Measurements from ENCODE around the gene PGA5.

Gene PGA5

DNA sequence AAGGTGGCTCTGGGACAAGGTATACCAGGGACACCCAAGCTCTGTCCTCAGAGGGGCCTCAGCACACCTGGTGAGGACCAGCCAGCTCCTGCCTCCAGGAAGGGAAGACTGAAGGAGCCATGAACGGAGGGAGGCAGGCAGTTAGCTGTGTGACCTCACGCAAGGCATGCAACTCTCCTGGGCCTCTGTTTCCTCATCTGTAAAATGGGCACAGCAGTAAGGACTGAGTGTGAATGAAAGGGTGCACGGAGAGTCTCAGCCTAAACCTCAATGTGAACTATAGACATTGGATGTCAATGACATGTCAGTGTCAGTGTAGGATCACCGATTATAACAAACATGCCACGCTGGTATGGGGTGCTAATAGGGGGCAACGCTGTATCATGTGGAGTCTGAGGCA lies 18.4 kb downstream of the PGA5 start:
- H4K8ac ChIP-seq (ENCODE audit: low read depth, low read length), result no peak overlapping the region
- H3K79me1 ChIP-seq (ENCODE audit: low read depth, low read length), result no peaks in the 10 kb centered on the region

DNA sequence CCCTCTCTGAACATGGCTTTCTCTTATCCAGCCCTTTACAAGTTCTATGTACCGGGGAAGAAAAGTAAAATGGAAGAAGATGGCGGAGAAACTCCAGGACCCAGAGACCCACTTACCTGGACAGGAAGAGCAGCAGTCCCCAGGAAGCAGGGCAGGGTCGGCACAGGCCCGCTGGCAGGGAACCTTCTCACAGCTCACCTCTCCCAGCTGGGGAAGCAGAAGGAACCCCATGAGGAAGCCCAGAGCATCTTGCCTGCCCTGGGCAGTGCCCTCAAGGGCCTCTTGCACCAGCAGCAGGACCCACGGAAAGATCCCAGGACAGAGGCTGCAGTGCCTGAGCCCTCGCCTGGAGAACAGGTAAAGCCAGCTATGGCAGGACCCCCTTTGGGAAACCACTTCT lies 23.4 kb downstream of the PGA5 start:
- Histone ChIP-seq H3K18ac (ENCODE audit: low read length) (no peak overlapping the region), H2AK5ac (ENCODE audit: low read depth, low read length) (no peak overlapping the region), H2BK12ac (ENCODE audit: low read length) (no peak overlapping the region), H2BK120ac (ENCODE audit: low read depth, low read length) (no peak overlapping the region), H2BK15ac (ENCODE audit: low read length) (no peak overlapping the region), H3K4me1 (ENCODE audit: control insufficient read depth in 2 of 2, insufficient read depth in 1 of 2, low read depth in 1 of 2, low read length in 2 of 2) (no peaks in the 10 kb centered on the region), H3K36me3 (replicated peaks in 1 of 2; ENCODE audit: control insufficient read depth in 2 of 2, insufficient read depth in 2 of 2, low read length in 2 of 2) (peaks cover 0 to 26% of the 10 kb centered on the region in 2 donors), H3K4me2 (ENCODE audit: insufficient read depth, low read length, poor library complexity, severe bottlenecking) (no peak overlapping the region), H4K91ac (ENCODE audit: low read depth, low read length, poor library complexity) (no peak overlapping the region), H2BK5ac (ENCODE audit: low read length) (no peak overlapping the region), H2AFZ (ENCODE audit: low read length) (no peak overlapping the region), H3K9ac (ENCODE audit: low read depth, low read length, poor library complexity) (no peak overlapping the region), H4K8ac (ENCODE audit: low read depth, low read length) (no peak overlapping the region), H3K4ac (ENCODE audit: low read length) (no peak overlapping the region), H3K9me3 (replicated peaks in 1 of 2; ENCODE audit: control insufficient read depth in 2 of 2, insufficient read depth in 1 of 2, low read depth in 1 of 2, low read length in 2 of 2) (no peaks in the 10 kb centered on the region), H3K23ac (ENCODE audit: low read depth, low read length, poor library complexity) (no peak overlapping the region), H3K4me3 (ENCODE audit: low read length in 2 of 2) (peak overlapping the region in 1 of 2 donors; percentile 54), H3K79me1 (ENCODE audit: low read depth, low read length) (no peaks in the 10 kb centered on the region), H3K14ac (ENCODE audit: low read length) (no peak overlapping the region), H3K27me3 (ENCODE audit: control insufficient read depth in 3 of 3, insufficient read depth in 3 of 3, low read depth in 1 of 3, low read length in 3 of 3) (no peaks in the 10 kb centered on the region), H3K27ac (replicated peaks; ENCODE audit: low read length) (no peak overlapping the region)
- DNase-seq (ENCODE audit: low spot score), result no peak
- no CpG with 5 or more reads among the region's 6 CpGs for WGBS, 2 donors (ENCODE audit: extremely low coverage in 2 of 2, insufficient read length in 2 of 2, insufficient replicate concordance in 1 of 2)

More for the DNA sequence above, 18.4 kb downstream of the PGA5 start:
- Histone ChIP-seq H3K9ac (ENCODE audit: low read depth, low read length, poor library complexity) (no peak overlapping the region), H3K4me2 (ENCODE audit: insufficient read depth, low read length, poor library complexity, severe bottlenecking) (no peak overlapping the region), H3K4ac (ENCODE audit: low read length) (no peak overlapping the region), H3K27me3 (ENCODE audit: control insufficient read depth in 3 of 3, insufficient read depth in 3 of 3, low read depth in 1 of 3, low read length in 3 of 3) (no peaks in the 10 kb centered on the region), H4K91ac (ENCODE audit: low read depth, low read length, poor library complexity) (no peak overlapping the region), H2BK15ac (ENCODE audit: low read length) (no peak overlapping the region), H2AK5ac (ENCODE audit: low read depth, low read length) (no peak overlapping the region), H3K4me1 (ENCODE audit: control insufficient read depth in 2 of 2, insufficient read depth in 1 of 2, low read depth in 1 of 2, low read length in 2 of 2) (no peaks in the 10 kb centered on the region), H3K4me3 (ENCODE audit: low read length in 2 of 2) (no peak overlapping the region), H2BK5ac (ENCODE audit: low read length) (no peak overlapping the region), H3K9me3 (replicated peaks in 1 of 2; ENCODE audit: control insufficient read depth in 2 of 2, insufficient read depth in 1 of 2, low read depth in 1 of 2, low read length in 2 of 2) (no peaks in the 10 kb centered on the region), H2BK120ac (ENCODE audit: low read depth, low read length) (no peak overlapping the region), H3K18ac (ENCODE audit: low read length) (peak overlapping the region; percentile 35), H3K23ac (ENCODE audit: low read depth, low read length, poor library complexity) (peak overlapping the region; percentile 65), H3K14ac (ENCODE audit: low read length) (peak overlapping the region; percentile 75), H2BK12ac (ENCODE audit: low read length) (no peak overlapping the region), H3K36me3 (replicated peaks in 1 of 2; ENCODE audit: control insufficient read depth in 2 of 2, insufficient read depth in 2 of 2, low read length in 2 of 2) (peaks cover 0 to 30% of the 10 kb centered on the region in 2 donors), H3K27ac (replicated peaks; ENCODE audit: low read length) (no peak overlapping the region), H2AFZ (ENCODE audit: low read length) (no peak overlapping the region)
- no peak for DNase-seq (ENCODE audit: low spot score)
- no CpG with 5 or more reads among the region's 6 CpGs for WGBS, 2 donors (ENCODE audit: extremely low coverage in 2 of 2, insufficient read length in 2 of 2, insufficient replicate concordance in 1 of 2)

- H3K14ac ChIP-seq (ENCODE audit: low read length), result no peak overlapping the region
- no peak overlapping the region for H2BK12ac ChIP-seq (ENCODE audit: low read length)
- WGBS, 2 donors (ENCODE audit: extremely low coverage in 2 of 2, insufficient read length in 2 of 2, insufficient replicate concordance in 1 of 2), result no CpG with 5 or more reads among the region's 14 CpGs
- H3K4me1 ChIP-seq (ENCODE audit: control insufficient read depth in 2 of 2, insufficient read depth in 1 of 2, low read depth in 1 of 2, low read length in 2 of 2), result no peaks in the 10 kb centered on the region
- peak overlapping the region; percentile 74 for H4K8ac ChIP-seq (ENCODE audit: low read depth, low read length)
- no peak overlapping the region for H2BK15ac ChIP-seq (ENCODE audit: low read length)
- H2AK5ac ChIP-seq (ENCODE audit: low read depth, low read length), result no peak overlapping the region
- no peak overlapping the region for H3K4me2 ChIP-seq (ENCODE audit: insufficient read depth, low read length, poor library complexity, severe bottlenecking)
- H3K27ac ChIP-seq (replicated peaks; ENCODE audit: low read length), result no peak overlapping the region
- no peak overlapping the region for H2BK120ac ChIP-seq (ENCODE audit: low read depth, low read length)
- peak overlapping the region; percentile 17 for H3K23ac ChIP-seq (ENCODE audit: low read depth, low read length, poor library complexity)
- no peaks in the 10 kb centered on the region for H3K79me1 ChIP-seq (ENCODE audit: low read depth, low read length)
- no peak overlapping the region for H4K91ac ChIP-seq (ENCODE audit: low read depth, low read length, poor library complexity)
- H3K9me3 ChIP-seq (replicated peaks in 1 of 2; ENCODE audit: control insufficient read depth in 2 of 2, insufficient read depth in 1 of 2, low read depth in 1 of 2, low read length in 2 of 2), result no peaks in the 10 kb centered on the region
- H3K4ac ChIP-seq (ENCODE audit: low read length), result no peak overlapping the region
- no peaks in the 10 kb centered on the region for H3K27me3 ChIP-seq (ENCODE audit: control insufficient read depth in 3 of 3, insufficient read depth in 3 of 3, low read depth in 1 of 3, low read length in 3 of 3)
- H3K4me3 ChIP-seq (ENCODE audit: low read length in 2 of 2), result no peak overlapping the region
- no peak overlapping the region for H3K9ac ChIP-seq (ENCODE audit: low read depth, low read length, poor library complexity)
- no peak overlapping the region for H3K18ac ChIP-seq (ENCODE audit: low read length)
- DNase-seq (ENCODE audit: low spot score), result no peak
- peaks cover 0 to 23% of the 10 kb centered on the region in 2 donors for H3K36me3 ChIP-seq (replicated peaks in 1 of 2; ENCODE audit: control insufficient read depth in 2 of 2, insufficient read depth in 2 of 2, low read length in 2 of 2)
- H2BK5ac ChIP-seq (ENCODE audit: low read length), result peak overlapping the region; percentile 1
- no peak overlapping the region for H2AFZ ChIP-seq (ENCODE audit: low read length)
Observed at GRCh38 chr11:61264795-61265194, 23.8 kb downstream of the PGA5 start.

DNA sequence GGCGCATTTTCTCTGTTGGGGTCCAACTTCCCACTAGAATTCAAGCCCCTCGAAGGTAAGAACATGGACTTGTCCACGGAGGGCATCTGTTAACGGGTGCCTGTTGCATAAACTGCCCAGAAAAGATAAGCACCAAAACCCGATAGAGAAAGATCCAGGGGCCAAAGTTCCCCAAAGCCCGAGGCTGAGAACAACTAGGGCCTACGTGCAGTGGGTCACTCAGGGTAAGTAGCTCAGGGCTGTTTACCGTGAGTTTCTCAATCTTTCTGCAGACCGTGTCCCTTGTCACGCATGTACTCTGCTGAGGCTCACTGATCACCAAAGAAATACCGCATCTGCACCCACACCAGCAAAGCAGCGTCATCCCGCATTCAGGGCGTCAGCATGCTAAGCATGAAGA lies 24.4 kb downstream of the PGA5 start:
- no peak overlapping the region for H3K4me3 ChIP-seq (ENCODE audit: low read length in 2 of 2)
- peak overlapping the region; percentile 1 for H2BK5ac ChIP-seq (ENCODE audit: low read length)
- no peak overlapping the region for H3K18ac ChIP-seq (ENCODE audit: low read length)
- no peak overlapping the region for H4K8ac ChIP-seq (ENCODE audit: low read depth, low read length)
- no peak overlapping the region for H3K4ac ChIP-seq (ENCODE audit: low read length)
- H4K91ac ChIP-seq (ENCODE audit: low read depth, low read length, poor library complexity), result no peak overlapping the region
- H2BK15ac ChIP-seq (ENCODE audit: low read length), result no peak overlapping the region
- H2BK12ac ChIP-seq (ENCODE audit: low read length), result no peak overlapping the region
- H3K27me3 ChIP-seq (ENCODE audit: control insufficient read depth in 3 of 3, insufficient read depth in 3 of 3, low read depth in 1 of 3, low read length in 3 of 3), result no peaks in the 10 kb centered on the region
- WGBS, 2 donors (ENCODE audit: extremely low coverage in 2 of 2, insufficient read length in 2 of 2, insufficient replicate concordance in 1 of 2), result no CpG with 5 or more reads among the region's 14 CpGs
- H2AK5ac ChIP-seq (ENCODE audit: low read depth, low read length), result no peak overlapping the region
- no peak for DNase-seq (ENCODE audit: low spot score)
- H3K79me1 ChIP-seq (ENCODE audit: low read depth, low read length), result no peaks in the 10 kb centered on the region
- H3K23ac ChIP-seq (ENCODE audit: low read depth, low read length, poor library complexity), result no peak overlapping the region
- no peak overlapping the region for H3K4me2 ChIP-seq (ENCODE audit: insufficient read depth, low read length, poor library complexity, severe bottlenecking)
- H2AFZ ChIP-seq (ENCODE audit: low read length), result no peak overlapping the region
- no peaks in the 10 kb centered on the region for H3K4me1 ChIP-seq (ENCODE audit: control insufficient read depth in 2 of 2, insufficient read depth in 1 of 2, low read depth in 1 of 2, low read length in 2 of 2)
- no peak overlapping the region for H2BK120ac ChIP-seq (ENCODE audit: low read depth, low read length)
- H3K36me3 ChIP-seq (replicated peaks in 1 of 2; ENCODE audit: control insufficient read depth in 2 of 2, insufficient read depth in 2 of 2, low read length in 2 of 2), result peaks cover 0 to 21% of the 10 kb centered on the region in 2 donors
- H3K27ac ChIP-seq (replicated peaks; ENCODE audit: low read length), result no peak overlapping the region
- H3K9me3 ChIP-seq (replicated peaks in 1 of 2; ENCODE audit: control insufficient read depth in 2 of 2, insufficient read depth in 1 of 2, low read depth in 1 of 2, low read length in 2 of 2), result no peaks in the 10 kb centered on the region
- no peak overlapping the region for H3K14ac ChIP-seq (ENCODE audit: low read length)
- no peak overlapping the region for H3K9ac ChIP-seq (ENCODE audit: low read depth, low read length, poor library complexity)
